ENCODE data around the gene CEND1.

Gene CEND1

DNA sequence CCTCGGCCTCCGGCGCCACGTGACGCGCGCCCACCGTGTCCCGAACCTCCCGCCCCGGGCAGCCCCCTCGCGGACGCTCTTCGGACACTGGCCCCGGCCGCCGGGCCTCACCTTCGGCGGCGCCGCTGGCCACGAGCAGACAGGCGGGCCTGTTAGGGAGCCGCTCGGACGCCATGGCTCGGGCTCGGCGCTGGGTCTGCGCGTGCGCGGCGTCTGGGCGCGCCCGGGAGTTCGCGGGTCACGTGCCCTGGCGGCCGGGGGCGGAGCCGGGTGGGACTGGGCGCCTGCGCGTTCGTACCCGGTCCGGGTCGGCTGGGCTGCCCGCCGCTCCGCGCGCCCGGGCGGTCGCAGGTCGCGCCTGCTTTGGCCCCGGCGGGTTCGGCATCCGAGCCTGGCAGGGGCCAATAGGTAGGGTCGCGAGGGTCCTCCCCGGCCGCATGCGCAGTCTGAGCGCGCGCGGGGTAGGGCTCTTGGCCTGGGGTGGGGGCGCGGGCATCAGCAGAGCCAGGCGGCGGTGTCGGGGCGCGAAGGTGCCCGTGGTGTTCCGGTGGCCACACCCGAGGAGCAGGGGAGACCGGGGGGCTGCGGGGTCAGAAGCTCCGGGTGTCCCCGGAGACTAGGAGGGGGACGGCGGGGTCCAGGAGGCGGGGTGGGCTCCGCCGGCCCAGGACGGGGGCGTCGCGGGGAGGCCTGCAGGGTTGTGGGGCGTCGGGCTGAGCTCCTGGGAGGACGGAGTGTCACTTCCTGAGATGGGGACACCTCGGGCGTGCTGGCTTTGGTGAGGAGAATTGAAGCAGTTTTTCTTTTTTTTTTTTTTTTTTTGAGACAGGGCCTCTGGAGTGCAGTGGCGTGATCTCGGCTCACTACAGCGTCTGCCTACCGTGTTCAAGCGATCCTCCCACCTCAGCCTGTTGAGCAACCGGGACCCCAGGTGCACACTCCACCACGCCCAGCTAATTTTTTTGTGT is 12.3 kb downstream of the CEND1 start, which contains the start of gene GATD1:
TSS of gene GATD1 (minus strand) at position 200 of the 968 bp plus-strand sequence. CDS start at position 175, 25 bp downstream.
- DNase-seq: peak; percentile 80

DNA sequence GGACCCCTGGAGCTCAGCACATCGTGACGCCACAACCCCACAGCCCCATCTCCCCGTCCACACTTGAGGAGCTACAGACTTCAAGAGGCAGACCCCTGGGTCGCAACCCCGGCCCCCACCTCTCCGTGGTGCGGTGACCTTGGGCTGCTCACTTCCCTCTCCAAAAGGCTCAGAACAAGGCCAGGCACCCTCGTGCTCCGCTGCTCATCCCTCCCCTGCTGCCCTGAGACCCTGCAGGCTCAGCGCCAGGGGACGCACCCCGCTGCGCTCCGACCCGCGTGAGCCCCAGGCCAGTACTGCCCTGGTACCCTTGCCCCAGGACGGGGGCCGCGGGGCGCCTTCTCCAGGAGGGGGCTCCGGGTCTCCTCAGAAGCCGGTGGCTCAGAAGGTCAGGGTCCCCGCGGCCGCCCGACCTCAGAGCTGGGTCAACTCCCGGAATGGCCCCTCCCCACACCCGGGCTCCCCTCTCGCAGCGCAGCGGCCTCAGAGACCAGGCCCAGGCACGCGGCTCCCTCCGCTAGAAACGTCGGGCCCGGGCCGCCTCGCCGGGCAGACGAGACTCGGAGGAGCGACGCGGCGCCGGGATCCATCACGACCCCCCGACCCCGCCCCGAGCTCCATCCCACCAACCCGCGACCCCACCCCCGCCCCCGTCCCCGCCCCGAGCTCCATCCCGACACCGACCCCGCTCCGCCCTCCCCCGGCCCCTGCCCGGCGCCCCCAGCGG is 13.2 kb downstream of the CEND1 start:
- no peak for DNase-seq

GRCh38 chr11:776263-776560 is 13.7 kb downstream of the CEND1 start:
- DNase-seq: no peak

DNA sequence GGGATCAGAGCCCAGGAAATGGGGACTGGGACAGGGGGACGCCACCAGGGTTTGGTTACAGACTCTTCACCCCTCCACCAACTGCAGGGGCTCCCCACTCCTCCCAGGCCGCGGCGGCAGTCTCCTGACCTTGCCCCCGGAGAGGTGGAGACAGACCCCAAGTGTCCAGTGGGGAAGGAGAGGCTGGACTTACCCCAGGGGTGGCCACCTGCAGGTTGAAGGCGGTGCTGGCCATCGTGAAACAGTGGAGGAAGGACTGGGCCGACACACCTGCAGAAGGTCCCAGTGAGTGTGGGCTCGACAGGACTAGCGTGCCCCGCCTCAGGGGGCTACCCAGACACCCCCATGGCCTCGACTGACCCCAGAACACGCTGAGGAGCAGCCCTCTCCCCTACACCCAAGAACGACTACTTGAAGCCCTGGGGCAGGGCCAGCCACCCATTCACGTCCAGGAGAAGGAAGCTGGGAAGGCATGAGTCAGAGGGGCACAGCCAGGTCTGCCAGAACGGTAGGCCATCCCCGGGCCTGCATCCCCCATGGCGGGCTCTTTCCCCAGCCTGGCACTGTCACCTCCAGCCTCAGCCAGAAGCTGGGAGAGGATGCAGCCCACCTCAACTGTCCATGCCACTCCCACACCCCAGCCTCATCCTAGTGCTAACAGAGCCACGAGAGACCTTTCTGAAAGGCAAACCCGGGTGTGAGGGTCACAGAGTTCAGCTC is 14.9 kb downstream of the CEND1 start:
- DNase-seq: no peak

DNA sequence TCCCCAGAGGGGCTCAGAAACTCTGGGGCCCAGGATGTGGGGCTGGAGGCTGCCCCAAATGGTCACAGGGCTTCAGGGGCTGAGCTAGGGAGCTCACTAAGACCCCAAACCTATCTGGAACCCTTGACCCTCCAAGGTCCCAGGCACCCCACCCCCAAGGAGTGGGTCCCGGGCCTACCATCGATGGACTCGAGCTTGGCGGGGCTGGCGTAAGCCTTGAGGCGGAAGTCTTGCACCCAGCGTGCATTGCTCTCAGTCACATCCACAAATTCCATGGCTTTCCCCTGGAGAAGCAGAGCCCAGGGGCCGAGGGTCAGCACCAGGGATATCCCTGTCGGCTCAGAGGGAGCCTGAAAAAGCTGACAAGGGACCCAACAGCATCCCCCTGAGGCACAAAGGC is 16.1 kb downstream of the CEND1 start:
- no peak for DNase-seq

GRCh38 chr11:773425-773824 is 16.5 kb downstream of the CEND1 start:
- DNase-seq: no peak

DNA sequence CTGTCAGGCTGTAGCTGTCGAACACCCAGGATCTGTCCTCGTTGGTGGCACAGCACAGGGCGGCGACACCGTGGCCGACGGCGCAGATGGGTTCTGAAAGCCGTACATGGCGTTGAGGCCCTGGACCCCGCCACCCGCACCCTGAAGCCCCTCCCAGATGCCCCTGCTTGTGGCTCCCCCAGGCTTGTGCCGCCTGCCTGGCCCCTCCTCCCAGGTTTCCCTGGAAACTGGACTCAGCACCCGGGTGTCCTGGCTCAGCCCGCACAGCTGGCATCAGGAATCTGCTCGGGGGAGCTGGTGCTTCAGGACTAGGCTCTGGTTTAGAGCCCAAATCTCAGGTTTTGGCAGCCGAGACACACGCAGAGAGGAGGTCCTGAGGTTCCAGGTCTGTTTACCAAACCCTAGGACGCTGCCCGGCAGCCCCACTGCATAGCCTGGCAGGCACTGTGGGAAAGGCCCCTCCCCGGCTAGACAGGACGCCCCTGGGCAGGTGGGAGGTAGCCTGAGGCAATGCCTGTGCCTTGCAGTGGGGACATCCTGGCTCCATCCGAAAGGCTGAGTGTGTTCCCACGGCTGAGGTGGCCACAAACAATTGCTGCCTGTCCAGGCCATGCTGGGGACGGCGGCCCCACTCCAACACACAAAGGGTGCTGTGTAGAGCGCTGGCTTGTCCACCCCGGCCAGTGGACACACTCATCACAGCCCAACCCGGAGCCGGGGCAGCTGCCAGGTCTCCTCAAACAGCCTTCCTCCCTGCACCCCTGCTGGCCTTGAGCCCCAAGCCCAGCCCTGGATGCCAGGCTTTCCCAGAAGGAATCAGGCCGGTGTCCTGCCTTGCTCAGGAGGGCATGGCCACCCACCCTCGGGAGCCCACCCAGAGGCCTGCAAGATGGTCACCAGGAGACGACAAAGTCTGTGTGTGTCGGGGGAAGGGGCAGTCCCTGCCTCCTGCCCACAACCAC is 17.2 kb downstream of the CEND1 start:
- no peak for DNase-seq

DNA sequence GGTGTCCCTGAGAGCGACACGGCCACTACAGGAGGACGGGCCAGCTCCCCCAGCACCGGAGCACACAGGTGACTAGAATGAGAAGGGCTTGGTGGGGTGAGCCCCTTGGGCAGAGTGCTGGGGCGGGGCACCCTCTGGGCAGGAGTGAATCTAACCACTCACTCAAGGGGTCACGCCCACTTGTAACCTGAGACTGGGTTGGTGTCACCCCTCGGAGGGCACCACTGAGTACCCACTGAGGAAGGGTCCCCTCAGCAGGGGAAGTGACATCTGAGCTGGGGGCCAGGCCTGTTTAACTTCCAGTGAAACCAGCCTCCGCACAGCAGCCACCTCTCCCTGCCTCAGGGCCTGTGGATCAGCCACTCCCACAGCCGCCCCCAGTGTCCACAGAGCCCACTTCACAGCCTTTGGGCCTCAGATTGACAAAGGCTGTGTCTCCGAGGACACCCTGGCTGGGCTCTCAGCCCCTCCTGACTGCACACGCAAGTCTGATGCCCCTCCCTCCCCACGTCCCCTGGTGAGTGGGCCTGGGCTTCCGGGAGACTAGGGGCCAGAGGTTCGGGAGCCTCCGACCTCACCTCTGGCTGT is 18.2 kb downstream of the CEND1 start:
- no peak for DNase-seq

- DNase-seq: no peak
Observed at GRCh38 chr11:770642-771616, 19.0 kb downstream of the CEND1 start.

- DNase-seq: no peak
Observed at GRCh38 chr11:769887-770641, 19.8 kb downstream of the CEND1 start.

GRCh38 chr11:767238-767637 is 22.7 kb downstream of the CEND1 start:
- DNase-seq: no peak

GRCh38 chr11:766936-767210 is 23.0 kb downstream of the CEND1 start:
- no peak for DNase-seq

GRCh38 chr11:766106-766935 is 23.6 kb downstream of the CEND1 start:
- no peak for DNase-seq

- no peak for DNase-seq
Observed at GRCh38 chr11:765802-766091, 24.1 kb downstream of the CEND1 start.

- no peak for DNase-seq
Observed at GRCh38 chr11:765025-765801, 24.7 kb downstream of the CEND1 start.

GRCh38 chr11:764322-765024 is 25.4 kb downstream of the CEND1 start:
- DNase-seq: no peak

- DNase-seq: no peak
Observed at GRCh38 chr11:763549-764321, 26.2 kb downstream of the CEND1 start.

Data from NCI-H774 (cell line).